HG02571 (cell line): ENCODE measurements around the gene IZUMO4.

Experiments
- ATAC-seq: cut with Tn5 transposase; IDR thresholded peaks from one replicate; pipeline ENCODE4 v1.9.1; 2021; ENCODE audit warnings: mild to moderate bottlenecking, moderate library complexity; ENCODE audit not compliant: unreplicated experiment

Gene IZUMO4

DNA sequence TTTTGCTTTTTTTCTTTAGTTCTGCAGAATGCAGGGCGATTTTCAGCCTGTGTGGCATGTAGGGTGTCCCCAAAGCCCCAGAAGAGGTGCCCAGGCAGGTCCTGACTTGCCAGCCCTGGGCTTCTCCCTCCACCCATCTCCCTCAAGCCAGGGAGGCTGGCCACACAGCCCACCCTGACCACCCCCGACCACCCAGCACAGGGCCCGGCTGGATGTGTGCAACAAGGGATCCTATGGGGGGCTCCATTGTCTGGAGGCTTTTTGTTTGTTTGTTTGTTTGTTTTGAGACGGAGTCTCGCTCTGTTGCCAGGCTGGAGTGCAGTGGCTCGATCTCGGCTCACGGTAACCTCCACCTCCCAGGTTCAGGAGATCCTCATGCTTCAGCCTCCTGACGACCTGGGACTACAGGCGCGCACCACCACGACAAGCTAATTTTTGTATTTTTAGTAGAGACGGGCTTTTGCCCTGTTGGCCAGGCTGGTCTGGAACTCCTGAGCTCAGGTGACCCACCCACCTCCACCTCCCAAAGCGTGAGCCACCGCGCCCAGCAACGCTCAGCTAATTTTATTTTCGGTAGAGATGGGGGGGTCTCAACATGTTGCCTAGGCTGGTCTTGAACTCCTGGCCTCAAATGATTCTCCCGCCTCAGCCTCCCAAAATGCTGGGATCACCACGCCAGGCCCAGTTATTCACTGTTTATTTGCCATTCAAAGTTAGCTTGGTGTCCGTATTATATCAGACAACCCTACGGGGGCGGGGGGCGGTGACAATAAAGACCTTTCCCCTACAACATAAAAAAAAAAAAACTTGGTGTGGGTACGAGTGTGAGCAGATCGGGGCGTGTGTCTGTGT, 37.9 kb upstream of the IZUMO4 start:
- no peak for ATAC-seq

DNA sequence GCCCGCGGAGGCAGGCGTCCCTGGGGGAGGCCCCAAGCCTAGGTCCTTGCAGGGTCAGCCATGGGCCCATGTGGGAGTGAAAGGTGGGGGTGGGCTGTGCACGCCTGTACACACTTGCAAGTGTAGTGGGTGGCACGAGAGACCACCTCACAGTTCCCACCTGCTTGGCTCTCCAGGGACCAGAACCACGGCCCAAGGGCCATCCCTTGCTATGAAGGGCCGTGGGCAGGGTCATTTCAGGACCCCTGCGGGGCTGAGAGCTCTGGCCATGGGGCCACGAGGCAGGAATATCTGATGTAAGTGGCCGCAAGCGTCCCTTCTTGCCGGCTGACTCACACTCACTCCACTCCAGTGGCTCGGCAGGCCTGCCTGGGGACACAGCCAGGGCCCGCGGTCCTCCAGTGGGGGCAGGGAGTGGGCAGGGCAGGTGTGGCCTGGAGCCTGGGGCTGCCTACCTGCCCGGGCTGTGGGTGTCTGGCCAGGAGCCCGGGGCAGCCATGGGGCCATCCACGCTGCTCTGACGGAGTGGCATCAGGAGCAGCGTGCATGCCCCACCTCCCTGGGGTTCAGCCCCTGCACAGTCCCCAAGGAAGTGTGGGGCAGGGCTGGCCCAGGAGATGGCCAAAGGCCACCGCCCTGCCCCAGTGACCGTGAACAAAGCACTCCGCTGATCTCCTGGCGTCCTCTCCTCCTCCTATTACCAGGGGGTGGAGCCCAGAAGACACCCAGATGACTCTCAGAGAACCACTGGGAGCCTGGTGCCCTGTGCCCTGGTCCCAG, 37.1 kb upstream of the IZUMO4 start:
- no peak for ATAC-seq

DNA sequence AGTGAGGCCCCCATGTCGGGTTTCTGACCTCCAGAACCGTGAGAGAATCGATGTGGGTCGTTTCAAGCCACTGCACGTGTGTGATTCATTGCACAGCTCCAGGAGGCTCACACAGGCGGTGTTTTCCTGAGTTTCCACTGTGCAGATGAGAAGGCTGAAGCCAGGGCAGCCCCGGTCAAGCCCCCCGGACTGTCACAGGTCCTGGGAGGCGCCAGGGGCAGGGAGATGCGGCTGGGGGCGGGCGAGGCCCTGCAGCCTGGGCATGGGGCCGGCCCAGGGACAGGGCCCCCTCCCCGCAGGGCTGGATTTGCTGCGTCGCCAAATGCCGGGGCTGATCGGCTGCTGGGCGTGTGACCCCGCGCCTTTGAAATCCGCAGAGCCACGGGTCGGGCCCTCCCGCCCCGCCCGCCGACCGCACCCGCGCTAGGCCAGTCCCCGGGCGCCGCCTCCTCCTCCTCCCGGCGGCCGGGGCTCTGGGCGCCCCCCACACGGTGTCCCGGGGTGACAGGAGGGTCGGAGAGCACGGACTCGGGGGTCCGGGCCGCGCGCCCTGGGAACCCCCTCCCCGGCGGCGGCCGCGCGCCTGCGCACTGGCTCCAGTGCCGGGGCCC, 35.7 kb upstream of the IZUMO4 start:
- peak; percentile 19 for ATAC-seq

DNA sequence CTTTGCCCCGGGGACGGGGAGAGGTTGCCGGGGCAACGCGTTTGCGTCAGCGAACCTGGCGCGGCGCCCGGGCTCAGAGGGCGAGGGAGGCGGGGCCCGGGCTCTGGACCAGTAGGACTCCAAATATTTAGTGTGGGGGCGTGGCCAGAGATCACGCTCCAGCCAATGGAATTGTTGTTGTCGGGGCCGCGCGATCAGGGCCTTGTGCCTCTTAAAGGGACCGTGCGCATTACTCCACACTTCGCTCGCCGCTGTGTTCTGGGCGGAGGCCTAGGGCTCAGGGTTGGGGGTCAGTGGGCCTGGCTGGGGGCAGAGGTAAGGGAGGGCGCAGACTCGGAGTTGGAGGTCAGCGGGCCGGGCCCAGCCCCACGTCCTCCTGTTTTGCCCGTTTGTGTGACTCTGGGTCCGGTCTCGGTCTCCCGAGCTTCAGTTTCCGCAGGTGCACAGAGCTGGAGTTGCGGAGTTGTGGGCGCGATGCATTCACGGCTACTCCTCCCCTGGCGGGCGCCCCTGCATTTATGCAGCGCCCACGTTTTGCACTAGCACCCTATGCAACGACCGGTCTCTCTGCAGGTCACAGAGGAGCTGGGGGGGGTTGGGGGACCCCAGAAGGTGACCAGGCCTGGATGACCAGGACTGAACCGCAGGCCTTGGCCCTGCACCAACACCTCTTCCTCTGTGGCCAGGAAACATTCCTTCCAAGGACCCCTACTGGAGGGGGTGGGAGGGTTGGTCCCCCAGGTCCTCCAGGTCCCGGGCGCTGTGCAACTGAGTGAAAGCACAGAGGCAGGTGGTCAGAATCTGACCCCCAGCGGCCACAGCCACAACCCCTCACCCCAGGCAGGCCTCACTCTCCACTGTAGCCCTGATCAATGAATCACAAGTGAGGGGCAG, 35.0 kb upstream of the IZUMO4 start:
- ATAC-seq, result peak; percentile 73

GRCh38 chr19:2062389-2062729, 34.4 kb upstream of the IZUMO4 start:
- ATAC-seq, result no peak

- no peak for ATAC-seq
These were observed 33.9 kb upstream of the IZUMO4 start for GRCh38 chr19:2062770-2063169.

DNA sequence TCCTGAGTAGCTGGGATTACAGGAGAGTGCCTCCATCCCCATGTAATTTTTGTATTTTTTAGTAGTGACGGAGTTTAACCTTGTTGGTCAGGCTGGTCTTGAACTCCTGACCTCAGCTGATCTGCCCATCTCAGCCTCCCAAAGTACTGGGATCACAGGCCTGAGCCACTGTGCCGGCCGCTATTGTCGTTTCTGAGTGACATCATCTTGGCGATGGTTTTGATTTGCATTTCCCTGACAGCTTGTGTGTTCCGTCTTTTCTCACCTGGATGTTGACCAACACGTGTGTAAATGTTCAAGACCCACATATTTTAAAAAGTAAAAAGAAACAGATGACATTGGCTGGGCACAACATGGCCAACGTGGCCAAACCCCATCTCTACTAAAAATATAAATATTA, 32.9 kb upstream of the IZUMO4 start:
- ATAC-seq, result no peak

DNA sequence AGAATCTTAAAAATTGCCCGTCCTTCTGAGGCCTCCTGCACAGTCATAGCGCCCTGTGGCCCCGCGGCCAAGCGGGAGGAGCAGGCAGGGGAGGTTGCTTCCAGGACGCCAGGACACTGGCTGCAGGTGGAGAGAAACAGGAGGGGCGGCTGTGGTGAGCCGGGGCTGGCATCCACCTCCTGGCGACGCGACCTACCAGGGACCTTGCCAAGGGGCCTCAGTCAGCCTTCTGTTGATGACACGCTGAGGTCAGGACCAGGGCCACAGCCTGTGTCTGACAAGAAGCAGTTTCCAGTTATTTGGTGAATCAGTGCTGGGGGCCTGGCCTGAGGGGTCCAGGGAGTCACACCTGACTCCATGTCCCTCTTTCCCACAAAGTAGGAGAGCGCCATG, 32.3 kb upstream of the IZUMO4 start:
- no peak for ATAC-seq

DNA sequence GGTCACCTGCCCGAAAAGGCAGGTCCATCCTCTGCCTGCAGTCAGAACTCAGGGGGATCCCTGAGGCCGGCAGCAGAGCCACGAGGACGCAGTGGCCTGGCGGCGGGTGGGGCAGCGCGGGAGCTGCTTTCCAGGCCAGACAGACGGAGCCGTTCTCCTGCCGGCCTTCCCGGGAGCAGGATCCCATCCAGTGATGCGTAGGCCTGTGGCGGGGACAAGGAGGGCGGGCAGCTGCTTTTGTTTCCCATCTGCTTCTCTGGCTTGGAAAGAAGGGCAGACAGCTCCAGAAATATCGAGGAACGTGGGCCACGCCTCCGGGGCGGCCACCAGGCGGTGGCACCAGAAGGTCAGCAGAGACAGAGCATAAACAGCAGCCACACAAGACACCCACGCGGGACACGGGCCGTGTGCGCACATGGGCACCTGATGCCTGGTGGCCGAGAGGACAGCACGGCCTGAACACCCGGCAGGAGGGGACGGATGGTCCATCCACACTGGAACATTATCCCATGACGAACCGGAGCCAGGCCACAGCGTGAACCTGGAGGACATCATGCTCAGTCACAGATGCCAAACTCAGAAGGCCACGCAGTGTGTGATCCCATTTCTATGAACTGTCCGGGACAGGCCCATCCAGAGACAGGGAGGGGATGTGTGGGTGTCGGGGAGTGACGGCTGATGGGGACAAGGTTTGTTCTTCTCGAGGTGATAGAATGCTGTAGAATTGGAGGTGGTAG, 31.8 kb upstream of the IZUMO4 start:
- no peak for ATAC-seq

GRCh38 chr19:2070436-2070827, 26.3 kb upstream of the IZUMO4 start:
- no peak for ATAC-seq

DNA sequence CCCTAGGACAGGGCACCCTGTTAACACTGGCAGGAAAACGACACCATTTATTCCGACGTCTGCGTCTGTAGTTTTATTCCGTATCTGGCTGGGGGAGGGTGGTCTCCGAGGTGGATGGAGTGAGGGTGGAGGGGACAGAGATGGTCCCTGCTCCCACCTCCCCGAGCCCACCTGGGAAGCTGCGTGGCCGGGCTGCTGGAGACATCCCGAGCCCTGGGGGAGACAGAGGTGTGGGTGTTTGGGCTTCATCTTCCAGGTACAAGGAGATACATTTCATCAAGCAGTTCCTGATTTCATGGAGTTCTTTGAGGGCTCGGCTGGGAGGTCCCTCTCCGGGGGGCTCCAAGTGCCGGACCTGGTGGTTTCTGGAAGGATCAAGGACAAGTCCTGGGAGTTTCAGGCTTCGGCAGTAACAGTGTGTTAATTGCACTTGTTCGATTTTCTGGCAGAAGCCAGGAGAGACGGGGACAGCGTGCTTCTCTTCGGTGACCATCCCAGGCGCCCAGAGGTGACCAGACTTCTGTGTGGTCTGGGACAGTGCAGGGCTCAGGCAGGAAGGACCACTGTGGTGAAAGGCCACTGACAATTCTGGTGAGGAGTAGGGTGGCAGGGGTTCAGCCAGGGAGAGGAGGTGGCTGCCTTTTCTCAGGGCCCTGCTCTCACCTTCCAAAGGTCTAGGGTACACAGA, 25.6 kb upstream of the IZUMO4 start:
- ATAC-seq, result no peak

DNA sequence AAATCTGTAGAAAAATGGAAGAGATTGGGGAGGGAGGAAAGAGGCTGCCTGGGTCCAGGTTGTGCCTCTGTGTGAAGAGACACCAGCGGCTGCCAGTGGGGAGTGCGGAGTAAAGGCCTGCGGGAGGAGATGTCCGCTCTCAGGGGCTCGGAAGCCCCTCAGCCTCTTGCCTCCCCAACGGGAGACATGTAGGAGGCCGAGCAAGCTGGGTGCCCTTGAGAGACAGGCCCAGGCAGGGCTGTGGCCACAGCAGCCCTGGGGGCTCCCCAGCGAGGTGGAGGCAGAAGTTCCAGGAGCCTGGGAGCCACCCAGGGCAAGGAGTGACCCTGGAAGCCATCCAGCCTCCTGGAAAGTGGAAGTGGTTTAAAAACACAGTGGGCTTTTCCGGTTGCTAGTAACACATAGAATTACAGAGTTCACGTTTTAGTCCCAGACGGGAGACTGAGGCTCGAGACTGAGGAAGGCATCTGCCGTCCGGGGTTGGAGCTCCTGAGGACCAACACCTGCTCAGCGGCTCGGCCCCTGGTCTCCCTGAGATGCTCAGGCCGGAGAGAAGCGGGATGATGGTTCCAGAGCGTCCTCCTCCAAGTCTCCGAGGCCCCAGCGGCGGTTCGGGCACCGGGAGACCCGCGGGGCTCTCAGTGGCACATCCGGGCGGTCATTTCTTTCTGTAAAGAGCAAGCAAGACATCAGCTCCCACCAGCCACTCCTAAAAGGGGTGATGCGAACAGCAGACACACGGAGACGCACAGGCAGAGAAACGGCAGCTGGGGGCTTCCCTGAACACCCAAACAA, 23.8 kb upstream of the IZUMO4 start:
- no peak for ATAC-seq

GRCh38 chr19:2076526-2076944, 20.2 kb upstream of the IZUMO4 start:
- ATAC-seq, result no peak

DNA sequence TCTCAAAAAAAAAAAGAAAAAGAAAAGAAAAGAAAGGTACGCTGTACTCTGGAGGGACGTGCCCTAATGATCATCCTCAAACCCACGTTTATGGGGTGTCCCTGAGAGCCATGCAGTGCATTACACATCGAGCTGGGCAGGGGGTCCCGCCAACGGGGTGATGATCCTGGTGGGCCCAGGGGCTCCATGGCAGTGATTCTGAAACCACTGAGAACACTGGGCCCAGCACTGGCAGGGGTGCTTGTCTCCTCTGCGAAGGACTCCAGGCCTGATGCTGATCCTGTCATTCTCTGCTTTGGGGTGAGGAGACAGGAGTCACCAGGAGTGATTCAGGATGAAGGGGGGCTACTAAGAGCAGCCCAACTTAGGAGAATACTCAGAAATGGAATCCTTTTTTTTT, 19.3 kb upstream of the IZUMO4 start:
- ATAC-seq, result no peak

GRCh38 chr19:2077833-2078619, 18.7 kb upstream of the IZUMO4 start:
- no peak for ATAC-seq

DNA sequence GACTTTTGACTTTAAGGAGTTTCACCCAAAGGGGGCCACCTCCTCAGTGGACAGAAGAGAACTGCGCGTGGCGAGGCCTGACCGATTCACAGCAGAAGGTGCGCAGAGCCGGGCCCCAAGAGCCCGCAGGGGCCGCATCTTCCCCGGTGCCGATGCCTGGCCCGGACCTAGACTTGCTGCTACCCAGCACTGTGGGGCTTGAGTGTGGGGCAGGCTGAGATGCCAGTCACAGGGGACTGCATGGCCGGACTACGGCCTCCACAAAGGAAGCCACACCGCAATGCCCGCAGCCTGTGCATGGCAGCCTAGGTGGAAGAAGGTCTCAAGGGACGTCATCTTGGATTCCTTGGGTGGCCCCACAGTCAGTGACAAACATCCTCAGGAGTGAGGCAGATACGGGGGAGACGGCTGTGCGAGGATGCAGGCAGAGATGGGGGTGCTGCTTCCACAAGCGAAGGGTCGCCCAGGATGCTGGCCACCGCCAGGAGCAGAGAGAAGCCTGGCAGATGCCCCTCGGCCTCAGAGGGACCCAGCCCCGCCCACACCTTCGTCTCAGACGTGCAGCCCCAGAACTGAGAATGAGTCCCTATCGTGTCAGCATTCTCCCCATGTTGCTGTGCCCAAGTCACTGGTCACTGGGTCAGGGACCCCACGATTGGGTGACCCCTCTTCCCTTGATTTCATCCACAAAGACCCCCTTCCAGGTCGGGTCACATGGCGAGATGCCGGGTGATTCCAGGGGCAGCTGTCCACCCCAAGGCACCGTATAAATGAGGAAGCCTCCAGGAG, 17.4 kb upstream of the IZUMO4 start:
- no peak for ATAC-seq

- no peak for ATAC-seq
These were observed 16.8 kb upstream of the IZUMO4 start for GRCh38 chr19:2079865-2080301.
